SU-DHL-6 (cell line): ENCODE results near the gene CLCF1.

ENCODE experiments used
- EZH2phosphoT487 ChIP-seq: fragments of 200-600 bp; sonication (generic), shearing (Covaris generic); conservative IDR thresholded peaks from 2 replicates; pipeline ENCODE4 v1.6.1; 2018; ENCODE audit warnings: mild to moderate bottlenecking, antibody characterized with exemption, low read length, moderate library complexity, mixed read lengths
- TF ChIP-seq, protein P1 (sequence below): fragments of 200-600 bp; sonication (generic); IDR thresholded peaks from one replicate; pipeline ENCODE4 v1.5.1; 2017; ENCODE audit warnings: antibody characterized with exemption, mild to moderate bottlenecking, low read length, moderate library complexity; ENCODE audit not compliant: insufficient read depth, poor library complexity, severe bottlenecking

- TF ChIP-seq, protein P1, sequence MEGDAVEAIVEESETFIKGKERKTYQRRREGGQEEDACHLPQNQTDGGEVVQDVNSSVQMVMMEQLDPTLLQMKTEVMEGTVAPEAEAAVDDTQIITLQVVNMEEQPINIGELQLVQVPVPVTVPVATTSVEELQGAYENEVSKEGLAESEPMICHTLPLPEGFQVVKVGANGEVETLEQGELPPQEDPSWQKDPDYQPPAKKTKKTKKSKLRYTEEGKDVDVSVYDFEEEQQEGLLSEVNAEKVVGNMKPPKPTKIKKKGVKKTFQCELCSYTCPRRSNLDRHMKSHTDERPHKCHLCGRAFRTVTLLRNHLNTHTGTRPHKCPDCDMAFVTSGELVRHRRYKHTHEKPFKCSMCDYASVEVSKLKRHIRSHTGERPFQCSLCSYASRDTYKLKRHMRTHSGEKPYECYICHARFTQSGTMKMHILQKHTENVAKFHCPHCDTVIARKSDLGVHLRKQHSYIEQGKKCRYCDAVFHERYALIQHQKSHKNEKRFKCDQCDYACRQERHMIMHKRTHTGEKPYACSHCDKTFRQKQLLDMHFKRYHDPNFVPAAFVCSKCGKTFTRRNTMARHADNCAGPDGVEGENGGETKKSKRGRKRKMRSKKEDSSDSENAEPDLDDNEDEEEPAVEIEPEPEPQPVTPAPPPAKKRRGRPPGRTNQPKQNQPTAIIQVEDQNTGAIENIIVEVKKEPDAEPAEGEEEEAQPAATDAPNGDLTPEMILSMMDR: no peak
- no peak for TF ChIP-seq EZH2phosphoT487
Observed at GRCh38 chr11:67315325-67315909, 58.0 kb downstream of the CLCF1 start.
